Stomach (tissue), 9 donors: ENCODE measurements around the gene NCDN. TPM values are rescaled to one million over a fixed set of nuclear protein-coding genes. Genes with fewer than 3 reads are reported as not detected.
"Not testable (repeated sequence)": the region's sequence is repeated elsewhere in the genome, so short reads cannot be mapped to it uniquely, and the experiment has no call there.

Experiments used
- DNase-seq, 2 donors: peaks; one replicate each; pipeline versions ENCODE4 v3.0.0 to v3.0.0-alpha.2; 2013 to 2019
- H3K27ac ChIP-seq, 5 donors: fragments of 200-600 bp in 4 of 5; sonication (generic) in 4 of 5; one replicate each; pipeline ENCODE4 v1.5.1; 2013 to 2019; ENCODE audit warnings: mild to moderate bottlenecking in 1 of 5, moderate library complexity in 1 of 5
- H3K27me3 ChIP-seq, 3 donors: fragments of 200-600 bp; sonication (generic); one replicate each; pipeline ENCODE4 v1.5.1; 2017 to 2019; ENCODE audit warnings: mixed run types in 1 of 3
- H3K36me3 ChIP-seq, 4 donors: fragments of 200-600 bp; sonication (generic); 1 replicate in 3 of 4; 2 replicates in 1 of 4; pipeline ENCODE4 v1.5.1; 2016 to 2019
- H3K4me1 ChIP-seq, 4 donors: fragments of 200-600 bp; sonication (generic); one replicate each; pipeline ENCODE4 v1.5.1; 2016 to 2019
- H3K4me3 ChIP-seq, 4 donors: fragments of 200-600 bp; sonication (generic) in 3 of 4; one replicate each; pipeline ENCODE4 v1.5.1; 2016 to 2019; ENCODE audit warnings: mild to moderate bottlenecking in 1 of 4
- H3K9me3 ChIP-seq, 4 donors: fragments of 200-600 bp; sonication (generic); one replicate each; pipeline ENCODE4 v1.5.1; 2016 to 2019
- EP300 ChIP-seq: sonication (generic); formaldehyde crosslinking; IDR thresholded peaks from one replicate; pipeline ENCODE4 v1.6.1; 2017; ENCODE audit warnings: antibody characterized with exemption
- POLR2A ChIP-seq, 4 donors: fragments of 450-650 bp; IDR thresholded peaks; one replicate each; pipeline ENCODE4 v1.6.1; 2016; ENCODE audit warnings: antibody characterized with exemption in 4 of 4, control low read depth in 2 of 4, mild to moderate bottlenecking in 1 of 4, moderate library complexity in 1 of 4
- POLR2AphosphoS5 ChIP-seq, 3 donors: sonication (generic); formaldehyde crosslinking; IDR thresholded peaks; one replicate each; pipeline ENCODE4 v1.6.1; 2016; ENCODE audit warnings: antibody characterized with exemption in 3 of 3
- WGBS, 5 donors: extraction: QIAGEN DNeasy Blood & Tissue Kit in 3 of 5; methylation state at CpG; one replicate each; pipeline versions ENCODE4 v1.1.5 to v1.1.7; 2013 to 2018; 5-methylcytosine and 5-hydroxymethylcytosine counted together
- intact Hi-C: fragments of 100-400 bp; cut with DNase I; formaldehyde crosslinking; loops from one replicate; pipeline ENCODE4 v1.15.1; 2023; ENCODE audit warnings: low total_unique reads
- polyA plus RNA-seq, 3 donors: library from polyadenylated mRNA; stranded (reverse); fragments of 200-250 nt; gene quantifications; one replicate each; pipeline ENCODE4 v1.2.3, GENCODE V29; 2013
- total RNA-seq, 5 donors: library from RNA; depleted of rRNA; stranded (reverse); fragments of >200 nt; gene quantifications; one replicate each; pipeline versions ENCODE4 v1.1.0 to v1.2.3, GENCODE V29; 2014 to 2016
- TF ChIP-seq, protein P1 (sequence below), 7 experiments: fragments of 450-650 bp in 4 of 7; fragments of 200-600 bp in 3 of 7; sonication (generic) in 3 of 7; IDR thresholded peaks; one replicate each; pipeline ENCODE4 v1.5.1; 2016 to 2019; ENCODE audit warnings: antibody characterized with exemption in 7 of 7, control low read depth in 2 of 7, mild to moderate bottlenecking in 1 of 7
- donor health status: healthy with polysubstance abuse.
- donor health status: Bipolar disorder and iron deficiency.
- donor health status: healthy.

The NCDN gene
- total and polyA plus RNA-seq, 8 donors, result 5.3 to 92.9 (median 12.4) TPM

DNA sequence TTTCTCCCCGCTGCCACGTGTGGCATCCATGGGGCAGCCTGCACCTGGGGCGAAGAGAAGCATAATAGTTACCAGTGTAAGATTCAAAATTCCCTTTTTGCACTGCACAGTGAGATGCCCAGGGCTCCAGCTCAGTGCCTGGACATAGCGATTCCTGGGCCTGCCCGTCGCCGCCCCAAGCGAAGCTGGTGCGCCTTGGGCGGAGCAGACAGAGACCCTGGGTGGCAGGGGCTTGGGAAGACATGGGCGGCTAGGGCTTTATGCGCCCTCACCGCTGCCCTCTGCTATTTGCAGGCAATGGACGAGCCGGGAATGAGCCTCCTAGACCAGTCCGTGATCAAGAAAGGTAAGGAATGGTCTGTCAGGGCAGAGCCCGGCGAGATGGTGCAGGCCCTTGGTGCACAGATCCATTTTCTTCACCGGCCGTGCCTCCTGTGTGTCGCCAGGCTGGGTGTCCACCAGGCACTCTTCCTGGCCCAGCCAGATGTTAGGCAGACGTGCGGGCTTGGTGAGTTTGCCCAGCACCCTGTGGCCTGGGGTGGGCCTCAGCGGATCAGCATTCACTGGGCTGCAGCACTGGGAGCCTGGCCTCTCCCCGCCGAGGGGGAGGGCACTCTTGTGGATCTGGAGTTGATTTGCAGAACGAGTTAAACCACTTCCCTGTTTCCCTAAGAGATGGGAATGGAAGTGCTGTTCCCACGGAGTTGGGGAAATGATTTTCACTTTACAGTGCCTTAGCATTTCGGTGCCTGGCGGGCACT, 17.2 kb downstream of the NCDN start:
- TF ChIP-seq, protein P1, sequence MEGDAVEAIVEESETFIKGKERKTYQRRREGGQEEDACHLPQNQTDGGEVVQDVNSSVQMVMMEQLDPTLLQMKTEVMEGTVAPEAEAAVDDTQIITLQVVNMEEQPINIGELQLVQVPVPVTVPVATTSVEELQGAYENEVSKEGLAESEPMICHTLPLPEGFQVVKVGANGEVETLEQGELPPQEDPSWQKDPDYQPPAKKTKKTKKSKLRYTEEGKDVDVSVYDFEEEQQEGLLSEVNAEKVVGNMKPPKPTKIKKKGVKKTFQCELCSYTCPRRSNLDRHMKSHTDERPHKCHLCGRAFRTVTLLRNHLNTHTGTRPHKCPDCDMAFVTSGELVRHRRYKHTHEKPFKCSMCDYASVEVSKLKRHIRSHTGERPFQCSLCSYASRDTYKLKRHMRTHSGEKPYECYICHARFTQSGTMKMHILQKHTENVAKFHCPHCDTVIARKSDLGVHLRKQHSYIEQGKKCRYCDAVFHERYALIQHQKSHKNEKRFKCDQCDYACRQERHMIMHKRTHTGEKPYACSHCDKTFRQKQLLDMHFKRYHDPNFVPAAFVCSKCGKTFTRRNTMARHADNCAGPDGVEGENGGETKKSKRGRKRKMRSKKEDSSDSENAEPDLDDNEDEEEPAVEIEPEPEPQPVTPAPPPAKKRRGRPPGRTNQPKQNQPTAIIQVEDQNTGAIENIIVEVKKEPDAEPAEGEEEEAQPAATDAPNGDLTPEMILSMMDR (IDR thresholded peaks at IDR 0.05), result no peak
- no peak for TF ChIP-seq POLR2AphosphoS5 (IDR thresholded peaks at IDR 0.05)
- TF ChIP-seq EP300, result no peak
- TF ChIP-seq POLR2A (IDR thresholded peaks at IDR 0.05), result no peak

DNA sequence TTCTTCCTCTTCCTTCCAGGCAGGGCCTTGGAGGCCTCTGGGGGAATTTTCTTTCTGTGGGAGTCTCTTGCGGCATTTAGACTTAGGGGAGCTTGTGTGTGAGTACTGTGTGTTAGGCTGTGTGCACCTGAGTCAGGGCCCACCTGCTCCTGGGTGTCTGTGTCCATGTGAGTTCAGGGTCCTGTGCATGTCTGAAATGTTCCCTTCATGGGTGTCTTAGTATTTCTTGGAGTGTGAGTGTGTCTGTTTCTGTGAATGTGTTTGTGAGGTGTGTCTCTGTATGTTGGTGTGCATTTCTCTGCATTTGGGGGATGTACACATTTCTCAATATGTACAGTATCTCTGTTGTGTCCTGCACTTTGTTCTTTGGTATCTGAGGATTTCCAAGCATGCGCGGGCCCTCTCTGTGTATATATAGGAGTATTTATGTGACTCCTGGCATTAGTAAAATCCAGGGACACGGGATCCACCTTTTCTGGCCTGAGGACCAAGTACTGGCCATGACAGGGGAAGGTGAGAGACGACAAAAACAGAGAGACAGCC, 17.9 kb downstream of the NCDN start:
- intact Hi-C loops, result loop anchor here (10.0 kb wide), 1 partner anchor 199 kb away; no protein-coding TSS in a partner anchor
- no peak for DNase-seq
- peaks cover 0 to 82% (median 37%) of the 10 kb centered on the region in 3 donors for H3K27me3 ChIP-seq
- TF ChIP-seq, protein P1 (IDR thresholded peaks at IDR 0.05), result no peak
- TF ChIP-seq POLR2A (IDR thresholded peaks at IDR 0.05) (no peak), EP300 (no peak), POLR2AphosphoS5 (IDR thresholded peaks at IDR 0.05) (no peak)
- no peaks in the 10 kb centered on the region for H3K9me3 ChIP-seq
- H3K36me3 ChIP-seq, result no peaks in the 10 kb centered on the region
- H3K4me1 ChIP-seq, result peaks cover 28 to 55% (median 44%) of the 10 kb centered on the region in 4 donors
- WGBS, 5 donors, result 74 to 90% (median 85%) methylated on average over 5 of the region's 5 CpGs
- H3K27ac ChIP-seq, result no peak overlapping the region
- no peak overlapping the region for H3K4me3 ChIP-seq

More for the DNA sequence above, 17.2 kb downstream of the NCDN start:
- Histone ChIP-seq H3K4me3 (no peak overlapping the region), H3K27ac (no peak overlapping the region), H3K4me1 (peaks cover 28 to 55% (median 44%) of the 10 kb centered on the region in 4 donors), H3K9me3 (no peaks in the 10 kb centered on the region), H3K27me3 (peaks cover 0 to 87% (median 37%) of the 10 kb centered on the region in 3 donors), H3K36me3 (no peaks in the 10 kb centered on the region)
- intact Hi-C loops, result loop anchor here (5.0 to 10.0 kb wide), 2 partner anchors 152 to 200 kb away; no protein-coding TSS in a partner anchor
- 65 to 82% (median 66%) methylated on average over 18 to 30 of the region's 30 CpGs for WGBS, 5 donors
- DNase-seq, result peak in 1 of 2 donors; percentile 80

DNA sequence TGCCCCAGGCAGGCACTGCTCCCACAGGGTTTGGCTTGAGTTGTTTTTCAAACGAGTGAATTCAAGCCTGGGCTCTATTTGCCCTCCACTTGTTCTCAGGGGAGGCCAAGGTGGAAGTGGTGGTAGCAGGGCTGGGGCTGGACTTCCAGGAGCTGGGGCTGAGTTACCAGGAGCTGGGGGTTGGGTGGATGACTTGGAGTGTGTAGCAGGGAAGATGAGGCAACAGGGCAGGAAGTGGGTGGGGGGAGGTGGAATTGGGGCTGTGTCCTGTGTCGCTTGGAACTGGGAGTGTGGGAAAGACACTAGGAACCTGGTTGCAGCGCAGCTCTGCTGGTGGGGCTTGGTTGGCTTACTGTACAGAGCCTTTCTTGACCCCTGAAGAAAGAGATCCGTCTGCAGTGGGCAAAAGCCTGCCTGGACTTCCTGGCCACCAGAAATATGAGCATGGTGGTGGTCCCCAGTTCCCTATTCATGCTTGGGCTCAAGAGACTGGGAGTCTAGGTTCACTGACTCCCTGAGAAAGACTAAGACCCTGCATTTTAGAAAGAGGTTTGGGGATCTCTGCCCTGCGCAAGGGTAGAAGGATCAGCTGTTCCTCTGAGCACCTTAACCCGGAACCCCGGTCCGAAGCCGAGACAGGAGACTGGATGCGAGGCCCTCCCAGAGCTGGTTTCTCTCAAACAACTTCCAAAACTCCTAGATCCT, 18.6 kb downstream of the NCDN start:
- no peak for TF ChIP-seq POLR2AphosphoS5 (IDR thresholded peaks at IDR 0.05)
- TF ChIP-seq POLR2A (IDR thresholded peaks at IDR 0.05), result no peak
- TF ChIP-seq, protein P1 (IDR thresholded peaks at IDR 0.05), result no peak
- no peak for TF ChIP-seq EP300
- no peaks in the 10 kb centered on the region for H3K36me3 ChIP-seq
- no peak for DNase-seq
- intact Hi-C loops, result loop anchor here (10.0 kb wide), 1 partner anchor 199 kb away; no protein-coding TSS in a partner anchor
- no peak overlapping the region for H3K27ac ChIP-seq
- H3K4me3 ChIP-seq, result peak overlapping the region in 2 of 4 donors; percentile 46 to 56
- peaks cover 0 to 75% (median 37%) of the 10 kb centered on the region in 3 donors for H3K27me3 ChIP-seq
- no peaks in the 10 kb centered on the region for H3K9me3 ChIP-seq
- H3K4me1 ChIP-seq, result peaks cover 28 to 55% (median 44%) of the 10 kb centered on the region in 4 donors
- 65 to 79% (median 74%) methylated on average over 10 of the region's 10 CpGs for WGBS, 5 donors

DNA sequence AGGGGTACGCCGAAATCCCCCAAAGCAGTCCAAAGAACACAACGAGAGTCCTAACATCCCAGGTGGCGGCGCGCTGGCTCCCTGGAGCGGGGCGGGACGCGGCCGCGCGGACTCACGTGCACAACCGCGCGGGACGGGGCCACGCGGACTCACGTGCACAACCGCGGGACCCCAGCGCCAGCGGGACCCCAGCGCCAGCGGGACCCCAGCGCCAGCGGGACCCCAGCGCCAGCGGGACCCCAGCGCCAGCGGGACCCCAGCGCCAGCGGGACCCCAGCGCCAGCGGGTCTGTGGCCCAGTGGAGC, 19.1 kb downstream of the NCDN start:
- Histone ChIP-seq H3K4me3 (peak overlapping the region in 3 of 4 donors; percentile 46 to 56 (median 54)), H3K4me1 (peaks cover 28 to 55% (median 44%) of the 10 kb centered on the region in 4 donors), H3K27me3 (peaks cover 0 to 69% (median 37%) of the 10 kb centered on the region in 3 donors)
- WGBS, 5 donors, result 44 to 64% (median 48%) methylated on average over 26 to 37 of the region's 37 CpGs
- not testable (repeated sequence) for H3K27ac ChIP-seq, H3K36me3 ChIP-seq, H3K9me3 ChIP-seq, DNase-seq
- intact Hi-C loops, result loop anchor here (10.0 kb wide), 1 partner anchor 198 kb away; no protein-coding TSS in a partner anchor
